NT2/D1 (cell line): Measurements from ENCODE around the gene S100A11.

ENCODE experiments used
- YY1 ChIP-seq: IDR thresholded peaks from 2 replicates; pipeline ENCODE4 v1.6.1; 2011; ENCODE audit not compliant: insufficient read length, insufficient read depth
- ZNF274 ChIP-seq: IDR thresholded peaks from 2 replicates; pipeline ENCODE4 v1.6.1; 2011; ENCODE audit warnings: mild to moderate bottlenecking, low read depth, low read length

- TF ChIP-seq YY1: no peak
- TF ChIP-seq ZNF274: no peak
Observed at GRCh38 chr1:151993734-151994496, 42.9 kb downstream of the S100A11 start, which contains the start of gene S100A10.
